BLaER1 (cell line): ENCODE results near the gene ST7.

ENCODE experiments used
- H3K27ac ChIP-seq: shearing (Covaris generic); formaldehyde crosslinking; 2 replicates; pipeline ENCODE4 v1.8.1; 2022
- H3K27me3 ChIP-seq: shearing (Covaris generic); formaldehyde crosslinking; 2 replicates; pipeline ENCODE4 v1.8.1; 2022
- H3K36me3 ChIP-seq: shearing (Covaris generic); formaldehyde crosslinking; 2 replicates; pipeline ENCODE4 v1.8.1; 2022
- H3K4me1 ChIP-seq: shearing (Covaris generic); formaldehyde crosslinking; 2 replicates; pipeline ENCODE4 v1.8.1; 2022
- H3K4me2 ChIP-seq: shearing (Covaris generic); formaldehyde crosslinking; 2 replicates; pipeline ENCODE4 v1.8.1; 2022
- H3K4me3 ChIP-seq: shearing (Covaris generic); formaldehyde crosslinking; 2 replicates; pipeline ENCODE4 v1.8.1; 2022
- H3K9ac ChIP-seq: shearing (Covaris generic); formaldehyde crosslinking; 2 replicates; pipeline ENCODE4 v1.8.1; 2022
- H3K9me3 ChIP-seq: shearing (Covaris generic); formaldehyde crosslinking; 2 replicates; pipeline ENCODE4 v1.8.1; 2022
- H4K20me1 ChIP-seq: shearing (Covaris generic); formaldehyde crosslinking; 2 replicates; pipeline ENCODE4 v1.8.1; 2022
- Cebpa-rat ChIP-seq: shearing (Covaris generic); IDR thresholded peaks from 2 replicates; pipeline ENCODE4 v1.8.1; 2022

Gene ST7, protein sequence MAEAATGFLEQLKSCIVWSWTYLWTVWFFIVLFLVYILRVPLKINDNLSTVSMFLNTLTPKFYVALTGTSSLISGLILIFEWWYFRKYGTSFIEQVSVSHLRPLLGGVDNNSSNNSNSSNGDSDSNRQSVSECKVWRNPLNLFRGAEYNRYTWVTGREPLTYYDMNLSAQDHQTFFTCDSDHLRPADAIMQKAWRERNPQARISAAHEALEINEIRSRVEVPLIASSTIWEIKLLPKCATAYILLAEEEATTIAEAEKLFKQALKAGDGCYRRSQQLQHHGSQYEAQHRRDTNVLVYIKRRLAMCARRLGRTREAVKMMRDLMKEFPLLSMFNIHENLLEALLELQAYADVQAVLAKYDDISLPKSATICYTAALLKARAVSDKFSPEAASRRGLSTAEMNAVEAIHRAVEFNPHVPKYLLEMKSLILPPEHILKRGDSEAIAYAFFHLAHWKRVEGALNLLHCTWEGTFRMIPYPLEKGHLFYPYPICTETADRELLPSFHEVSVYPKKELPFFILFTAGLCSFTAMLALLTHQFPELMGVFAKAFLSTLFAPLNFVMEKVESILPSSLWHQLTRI

DNA sequence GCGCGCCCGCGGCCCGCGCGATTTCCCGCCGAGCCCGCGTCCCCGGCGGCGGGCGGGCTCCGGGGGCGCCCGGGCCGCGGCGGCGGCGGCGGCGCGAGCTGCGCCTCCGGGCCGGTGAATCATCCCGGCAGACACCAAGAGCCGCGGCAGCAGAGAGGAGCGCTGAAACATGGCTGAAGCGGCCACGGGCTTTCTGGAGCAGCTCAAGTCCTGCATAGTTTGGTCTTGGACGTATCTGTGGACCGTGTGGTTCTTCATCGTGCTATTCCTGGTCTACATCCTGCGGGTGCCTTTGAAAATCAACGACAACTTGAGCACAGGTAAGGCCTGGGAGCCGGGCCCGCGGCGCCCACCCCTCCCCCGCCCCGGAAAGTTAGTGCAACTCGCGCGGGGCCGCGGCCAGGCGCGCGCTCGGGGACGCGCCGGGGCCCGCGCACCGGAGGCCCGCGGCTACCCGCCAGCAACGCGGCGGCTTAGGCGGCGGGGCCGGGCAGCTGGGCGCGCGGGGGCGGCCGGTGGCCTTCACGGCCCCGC lies at the start of gene ST7:
ST7 (plus strand) TSS at position 130 of the 534 bp plus-strand sequence; CDS start at position 170, 40 bp downstream.
- Histone ChIP-seq H3K27me3 (no peaks in the 10 kb centered on the region), H3K4me3 (peak within 1 kb of the TSS; percentile 96), H3K9ac (peak within 1 kb of the TSS; percentile 94), H3K4me1 (peaks cover 16% of the 10 kb centered on the region), H4K20me1 (0 out of 2 replicates have a peak, but pooled peaks cover 9% of the 10 kb centered on the region), H3K4me2 (peak within 1 kb of the TSS; percentile 72), H3K27ac (peak within 1 kb of the TSS; percentile 92), H3K9me3 (no peaks in the 10 kb centered on the region), H3K36me3 (no peaks in the 10 kb centered on the region)
- no peak for TF ChIP-seq Cebpa-rat

DNA sequence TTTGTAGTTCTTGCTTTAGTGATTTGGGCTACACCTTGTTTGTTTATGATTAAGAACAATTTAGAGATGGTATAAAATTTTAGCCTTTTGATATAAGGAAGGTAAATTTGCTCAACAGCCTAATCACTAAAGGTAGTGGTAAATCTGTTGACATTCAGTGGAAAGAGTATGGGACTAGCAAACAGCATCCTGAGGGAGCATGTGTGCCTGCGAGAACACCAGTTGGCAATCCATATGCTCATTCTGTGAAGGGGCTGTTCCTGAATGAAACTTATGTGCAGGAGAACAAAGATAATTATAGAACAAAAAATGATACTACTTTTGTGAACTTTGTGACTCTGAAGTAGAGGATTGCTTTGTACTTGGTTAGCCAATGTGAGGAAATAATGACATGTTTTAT lies 46.9 kb upstream of the ST7 start:
- H3K4me2 ChIP-seq, result no peak overlapping the region
- H3K27me3 ChIP-seq, result no peaks in the 10 kb centered on the region
- H3K9me3 ChIP-seq, result no peaks in the 10 kb centered on the region
- no peak for TF ChIP-seq Cebpa-rat
- H3K4me1 ChIP-seq, result no peaks in the 10 kb centered on the region
- H3K27ac ChIP-seq, result no peak overlapping the region
- no peak overlapping the region for H3K9ac ChIP-seq
- H4K20me1 ChIP-seq, result peaks cover 14% of the 10 kb centered on the region; the same call in 1 of the 2 replicates
- H3K36me3 ChIP-seq, result peaks cover 77% of the 10 kb centered on the region
- no peak overlapping the region for H3K4me3 ChIP-seq

DNA sequence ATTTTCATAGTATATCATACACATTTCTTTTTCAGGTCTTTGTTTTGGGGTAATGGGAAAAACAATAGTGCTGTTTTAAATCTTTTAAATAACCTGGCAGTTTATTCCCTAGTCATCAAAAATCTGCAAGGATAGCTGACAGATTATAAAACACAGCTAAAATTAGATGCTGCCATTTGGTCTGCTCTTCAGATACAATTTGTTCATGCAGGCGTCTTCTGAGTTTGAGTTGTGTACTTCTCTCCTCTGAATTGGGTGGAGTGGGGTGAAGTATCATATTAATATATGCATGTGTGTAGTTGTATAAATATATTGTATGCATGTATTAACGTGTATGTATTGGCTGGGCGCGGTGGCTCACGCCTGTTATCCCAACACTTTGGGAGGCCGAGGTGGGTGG lies 42.9 kb upstream of the ST7 start:
- no peaks in the 10 kb centered on the region for H3K4me1 ChIP-seq
- TF ChIP-seq Cebpa-rat, result no peak
- peaks cover 9% of the 10 kb centered on the region; the same call in 1 of the 2 replicates for H3K9me3 ChIP-seq
- no peak overlapping the region for H3K4me2 ChIP-seq
- H3K36me3 ChIP-seq, result peaks cover 86% of the 10 kb centered on the region
- no peak overlapping the region for H3K4me3 ChIP-seq
- H4K20me1 ChIP-seq, result 0 out of 2 replicates have a peak, but pooled peaks cover 5% of the 10 kb centered on the region
- H3K27ac ChIP-seq, result no peak overlapping the region
- no peak overlapping the region for H3K9ac ChIP-seq
- no peaks in the 10 kb centered on the region for H3K27me3 ChIP-seq

DNA sequence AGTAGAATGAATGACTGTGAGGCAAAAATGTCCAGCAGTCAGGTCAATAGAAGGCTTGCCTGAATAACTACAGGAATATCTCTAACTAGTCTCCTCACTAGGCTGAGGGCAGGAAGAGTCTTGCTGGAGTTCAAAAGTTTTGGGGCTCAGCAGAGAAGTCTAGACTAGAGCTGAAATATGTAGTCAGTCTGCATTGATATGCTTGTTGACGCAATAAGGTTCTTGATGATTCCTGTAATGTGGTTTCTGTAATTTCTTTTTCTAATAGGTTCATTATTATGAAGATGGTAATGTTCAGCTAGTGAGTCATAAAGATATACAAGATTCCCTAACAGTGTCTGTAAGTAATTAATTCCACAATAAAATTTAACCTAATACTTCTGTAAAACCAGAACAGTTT lies 41.5 kb upstream of the ST7 start:
- Histone ChIP-seq H3K36me3 (peaks cover 82% of the 10 kb centered on the region), H3K27ac (no peak overlapping the region), H4K20me1 (0 out of 2 replicates have a peak, but pooled peaks cover 4% of the 10 kb centered on the region), H3K27me3 (no peaks in the 10 kb centered on the region), H3K4me2 (no peak overlapping the region), H3K9me3 (peaks cover 9% of the 10 kb centered on the region; the same call in 1 of the 2 replicates), H3K4me1 (no peaks in the 10 kb centered on the region), H3K9ac (no peak overlapping the region), H3K4me3 (no peak overlapping the region)
- TF ChIP-seq Cebpa-rat, result no peak

DNA sequence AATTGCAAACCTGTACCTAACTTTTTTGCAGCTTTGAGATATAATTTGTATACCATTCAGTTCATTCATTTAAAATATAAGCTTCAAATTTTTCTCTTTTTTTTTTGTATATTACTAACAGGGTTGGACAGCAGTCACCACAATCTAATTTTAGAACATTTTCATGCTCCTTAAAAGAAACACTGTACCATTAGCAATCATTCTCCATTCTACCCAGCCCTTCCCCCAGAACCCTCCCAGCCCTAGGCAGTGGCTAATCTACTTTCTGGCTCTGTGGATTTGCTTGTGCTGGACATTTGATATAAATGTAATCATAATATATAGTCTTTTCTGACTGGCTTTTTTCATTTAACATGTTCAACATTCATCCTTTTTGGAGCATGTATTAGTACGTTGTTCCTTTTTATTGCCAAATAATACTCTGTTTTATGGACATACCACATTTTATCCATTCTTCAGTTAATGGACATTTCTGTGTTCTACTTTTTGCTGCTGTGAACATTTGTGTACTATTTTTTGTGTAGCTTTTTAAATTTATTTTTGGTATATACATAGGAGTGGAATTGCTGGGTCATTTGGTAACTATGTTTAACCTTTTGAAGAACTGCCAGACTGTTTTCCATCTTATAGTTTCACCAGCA lies 40.9 kb upstream of the ST7 start:
- Histone ChIP-seq H3K27me3 (no peaks in the 10 kb centered on the region), H3K9me3 (peaks cover 9% of the 10 kb centered on the region; the same call in 1 of the 2 replicates), H3K9ac (no peak overlapping the region), H3K4me2 (no peak overlapping the region), H4K20me1 (no peaks in the 10 kb centered on the region), H3K4me1 (no peaks in the 10 kb centered on the region), H3K36me3 (peaks cover 82% of the 10 kb centered on the region), H3K4me3 (no peak overlapping the region), H3K27ac (no peak overlapping the region)
- no peak for TF ChIP-seq Cebpa-rat

DNA sequence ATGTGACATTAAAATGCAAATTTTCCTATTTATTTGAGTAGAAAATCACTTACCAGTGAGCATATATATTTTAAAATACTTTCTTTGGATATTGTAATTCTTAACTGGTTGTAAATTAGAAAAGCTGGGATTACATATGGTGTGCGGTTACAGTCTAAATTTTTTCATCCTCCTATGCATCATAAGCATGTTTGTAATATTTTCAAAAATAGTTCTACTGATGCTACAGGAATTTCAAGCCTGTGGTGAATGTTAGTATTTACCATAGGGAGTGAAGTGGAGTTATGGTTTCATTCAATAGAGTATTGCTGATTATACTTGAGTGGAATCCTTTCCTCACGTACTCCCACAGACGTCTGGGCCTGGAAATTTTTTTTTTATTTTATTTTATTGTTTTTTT lies 34.6 kb upstream of the ST7 start:
- Histone ChIP-seq H3K9me3 (no peaks in the 10 kb centered on the region), H3K9ac (no peak overlapping the region), H3K4me3 (no peak overlapping the region), H3K27me3 (no peaks in the 10 kb centered on the region), H3K4me2 (no peak overlapping the region), H3K4me1 (peaks cover 10% of the 10 kb centered on the region; the same call in 1 of the 2 replicates), H3K36me3 (peaks cover 73% of the 10 kb centered on the region), H3K27ac (no peak overlapping the region), H4K20me1 (no peaks in the 10 kb centered on the region)
- TF ChIP-seq Cebpa-rat, result no peak

DNA sequence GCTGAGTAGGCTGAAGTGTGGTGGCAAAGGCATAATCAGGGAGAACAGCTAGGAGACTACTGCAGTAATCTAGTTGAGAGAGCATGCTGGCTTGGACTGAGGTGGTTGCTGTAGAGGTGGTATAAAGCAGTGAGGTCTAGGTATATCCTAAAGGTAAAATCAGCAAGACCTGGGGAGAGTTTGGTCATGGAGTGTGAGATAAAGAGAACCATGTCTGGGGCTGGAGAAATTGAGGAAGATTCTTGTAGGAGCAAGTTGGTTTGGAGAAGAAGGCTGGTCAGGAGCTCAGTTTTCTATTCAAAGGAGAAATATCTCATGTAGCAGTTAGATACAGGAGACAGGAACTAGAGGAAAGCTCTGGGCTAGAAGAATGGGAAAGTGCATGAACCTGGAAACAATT lies 32.9 kb upstream of the ST7 start:
- Histone ChIP-seq H3K4me1 (peaks cover 10% of the 10 kb centered on the region; the same call in 1 of the 2 replicates), H3K4me2 (no peak overlapping the region), H3K27ac (no peak overlapping the region), H3K4me3 (no peak overlapping the region), H3K9me3 (no peaks in the 10 kb centered on the region), H3K9ac (no peak overlapping the region), H3K27me3 (no peaks in the 10 kb centered on the region), H3K36me3 (peaks cover 57% of the 10 kb centered on the region), H4K20me1 (no peaks in the 10 kb centered on the region)
- no peak for TF ChIP-seq Cebpa-rat

DNA sequence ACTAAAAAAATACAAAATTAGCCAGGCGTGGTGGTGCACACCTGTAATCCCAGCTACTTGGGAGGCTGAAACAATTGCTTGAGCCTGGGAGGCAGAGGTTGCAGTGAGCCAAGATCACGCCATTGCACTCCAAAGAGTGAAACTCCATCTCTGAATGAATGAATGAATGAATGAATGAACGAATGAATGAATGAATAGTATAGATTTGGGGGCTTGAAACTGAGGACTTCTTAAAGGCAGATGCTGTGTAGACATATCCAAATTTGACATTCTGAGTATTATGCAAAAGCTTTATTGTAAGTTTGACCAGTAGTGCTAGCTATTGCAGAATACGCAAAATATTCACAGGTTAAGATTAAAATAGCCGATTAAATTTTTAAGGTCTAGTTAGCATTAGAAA lies 30.8 kb upstream of the ST7 start:
- Histone ChIP-seq H3K36me3 (peaks cover 41% of the 10 kb centered on the region), H3K27ac (no peak overlapping the region), H3K27me3 (no peaks in the 10 kb centered on the region), H3K9me3 (no peaks in the 10 kb centered on the region), H3K4me2 (no peak overlapping the region), H3K9ac (no peak overlapping the region), H4K20me1 (no peaks in the 10 kb centered on the region), H3K4me3 (no peak overlapping the region), H3K4me1 (peaks cover 10% of the 10 kb centered on the region; the same call in 1 of the 2 replicates)
- no peak for TF ChIP-seq Cebpa-rat

DNA sequence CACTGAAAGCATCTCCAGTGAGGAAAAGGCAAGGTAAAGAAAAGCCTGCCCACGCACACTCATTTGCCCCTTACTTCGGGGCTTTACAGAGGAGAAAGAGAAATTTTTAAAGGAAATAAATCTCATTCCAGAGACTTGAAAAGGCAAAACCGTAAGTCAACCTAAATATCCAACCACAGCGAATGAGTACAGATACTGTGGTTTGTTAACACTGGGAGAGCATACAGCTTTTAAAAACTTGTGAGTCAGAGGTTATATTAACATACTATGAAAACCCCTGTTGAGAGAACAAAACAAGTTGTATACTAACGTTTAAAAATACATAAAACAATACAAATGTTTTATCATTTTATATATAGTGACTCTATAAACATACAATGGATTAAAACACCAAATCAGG lies 28.6 kb upstream of the ST7 start:
- Histone ChIP-seq H3K4me3 (no peak overlapping the region), H3K27ac (no peak overlapping the region), H3K36me3 (peaks cover 21% of the 10 kb centered on the region), H3K4me2 (no peak overlapping the region), H3K27me3 (no peaks in the 10 kb centered on the region), H3K4me1 (peaks cover 10% of the 10 kb centered on the region; the same call in 1 of the 2 replicates), H3K9ac (no peak overlapping the region), H3K9me3 (no peaks in the 10 kb centered on the region), H4K20me1 (no peaks in the 10 kb centered on the region)
- TF ChIP-seq Cebpa-rat, result no peak

DNA sequence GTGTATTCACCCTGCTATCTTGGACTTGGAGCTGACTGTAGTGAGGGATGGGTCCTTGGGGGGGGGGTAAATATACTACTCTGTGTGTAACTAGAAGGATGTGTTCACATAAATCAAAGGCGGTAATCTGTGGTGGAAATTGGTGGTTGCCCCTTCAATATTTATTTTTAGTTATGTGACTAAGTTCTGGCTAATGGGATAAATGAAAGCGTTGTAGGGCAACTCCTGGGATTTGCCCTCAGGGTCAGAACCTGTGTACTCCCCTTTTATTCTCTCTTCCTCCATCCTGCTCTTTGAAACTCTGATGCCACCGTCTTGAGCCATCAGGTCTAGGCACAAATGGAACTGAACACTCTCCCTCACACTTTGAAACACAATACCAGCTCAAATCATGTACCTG lies 24.3 kb upstream of the ST7 start:
- H3K36me3 ChIP-seq, result no peaks in the 10 kb centered on the region
- TF ChIP-seq Cebpa-rat, result no peak
- H3K27me3 ChIP-seq, result no peaks in the 10 kb centered on the region
- no peak overlapping the region for H3K9ac ChIP-seq
- no peaks in the 10 kb centered on the region for H3K9me3 ChIP-seq
- no peak overlapping the region for H3K27ac ChIP-seq
- no peak overlapping the region for H3K4me3 ChIP-seq
- H3K4me1 ChIP-seq, result no peaks in the 10 kb centered on the region
- H4K20me1 ChIP-seq, result no peaks in the 10 kb centered on the region
- no peak overlapping the region for H3K4me2 ChIP-seq
